Astrocyte of the spinal cord (primary cell): Measurements from ENCODE around the gene DDX17.

Source experiments
- DNase-seq: peaks from one replicate; pipeline ENCODE4 v3.0.0; 2011; ENCODE audit warnings: low read depth, low spot score
- H3K4me3 ChIP-seq: 2 replicates; pipeline ENCODE4 v1.5.1; 2011; ENCODE audit warnings: low read depth, mild to moderate bottlenecking, low read length, moderate library complexity
- in situ Hi-C: cut with HindIII; loops from 2 replicates; pipeline ENCODE4 v1.10.0; 2017; ENCODE audit warnings: low sequenced_read_pairs
- TF ChIP-seq, protein P1 (sequence below): IDR thresholded peaks from 2 replicates; pipeline ENCODE4 v1.5.1; 2012; ENCODE audit warnings: low read depth, mild to moderate bottlenecking, low read length, inconsistent platforms

DDX17 gene

GRCh38 chr22:38453996-38454352, 52.1 kb downstream of the DDX17 start:
- no peak overlapping the region for H3K4me3 ChIP-seq
- in situ Hi-C loops: no loop called here
- DNase-seq: no peak
- TF ChIP-seq, protein P1, sequence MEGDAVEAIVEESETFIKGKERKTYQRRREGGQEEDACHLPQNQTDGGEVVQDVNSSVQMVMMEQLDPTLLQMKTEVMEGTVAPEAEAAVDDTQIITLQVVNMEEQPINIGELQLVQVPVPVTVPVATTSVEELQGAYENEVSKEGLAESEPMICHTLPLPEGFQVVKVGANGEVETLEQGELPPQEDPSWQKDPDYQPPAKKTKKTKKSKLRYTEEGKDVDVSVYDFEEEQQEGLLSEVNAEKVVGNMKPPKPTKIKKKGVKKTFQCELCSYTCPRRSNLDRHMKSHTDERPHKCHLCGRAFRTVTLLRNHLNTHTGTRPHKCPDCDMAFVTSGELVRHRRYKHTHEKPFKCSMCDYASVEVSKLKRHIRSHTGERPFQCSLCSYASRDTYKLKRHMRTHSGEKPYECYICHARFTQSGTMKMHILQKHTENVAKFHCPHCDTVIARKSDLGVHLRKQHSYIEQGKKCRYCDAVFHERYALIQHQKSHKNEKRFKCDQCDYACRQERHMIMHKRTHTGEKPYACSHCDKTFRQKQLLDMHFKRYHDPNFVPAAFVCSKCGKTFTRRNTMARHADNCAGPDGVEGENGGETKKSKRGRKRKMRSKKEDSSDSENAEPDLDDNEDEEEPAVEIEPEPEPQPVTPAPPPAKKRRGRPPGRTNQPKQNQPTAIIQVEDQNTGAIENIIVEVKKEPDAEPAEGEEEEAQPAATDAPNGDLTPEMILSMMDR: no peak

- DNase-seq: no peak
- in situ Hi-C loops: no loop called here
- TF ChIP-seq, protein P1: no peak
- H3K4me3 ChIP-seq: no peak overlapping the region
Observed at GRCh38 chr22:38453066-38453672, 52.9 kb downstream of the DDX17 start.

DNA sequence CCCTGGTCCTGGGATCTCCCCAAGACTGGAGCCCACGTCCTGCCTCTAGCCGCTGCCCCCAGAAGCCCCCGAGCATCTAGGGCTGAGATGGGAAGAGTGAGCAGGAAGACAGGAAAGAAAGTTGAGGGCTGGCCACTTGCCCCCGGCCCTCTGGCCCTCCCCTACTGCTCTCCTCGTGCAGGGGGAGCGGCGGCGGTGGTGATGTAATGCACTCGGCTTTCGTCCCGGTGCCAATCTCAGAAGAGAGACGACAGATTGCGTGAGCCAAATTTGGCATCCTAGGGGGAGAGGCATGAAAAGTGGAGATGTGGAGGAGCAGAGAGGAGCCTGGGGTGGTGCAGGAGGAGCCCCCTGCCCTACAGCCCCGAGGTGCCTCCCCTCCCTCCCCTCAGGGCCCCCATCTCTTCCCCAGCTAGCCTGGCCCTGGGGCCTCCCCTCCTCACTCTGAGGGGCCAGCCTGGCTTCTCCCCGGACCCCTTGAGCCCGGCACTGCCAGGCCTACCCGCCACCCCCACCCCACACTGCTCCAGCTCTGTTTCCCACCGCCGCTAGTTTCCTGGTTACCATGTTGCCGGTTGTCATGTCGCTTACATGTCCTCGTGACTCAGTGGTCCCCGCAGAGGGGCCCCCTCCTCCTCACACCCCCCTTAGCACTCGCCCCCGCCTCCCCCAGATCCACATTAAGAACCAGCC, 53.6 kb downstream of the DDX17 start:
- in situ Hi-C loops: no loop called here
- no peak for DNase-seq
- H3K4me3 ChIP-seq: no peak overlapping the region
- TF ChIP-seq, protein P1: no peak

GRCh38 chr22:38451864-38452263, 54.2 kb downstream of the DDX17 start:
- in situ Hi-C loops: no loop called here
- DNase-seq: no peak
- TF ChIP-seq, protein P1: no peak
- H3K4me3 ChIP-seq: no peak overlapping the region

- H3K4me3 ChIP-seq: no peak overlapping the region
- TF ChIP-seq, protein P1: no peak
- in situ Hi-C loops: no loop called here
- no peak for DNase-seq
Observed at GRCh38 chr22:38451404-38451803, 54.7 kb downstream of the DDX17 start.

GRCh38 chr22:38450234-38450797, 55.8 kb downstream of the DDX17 start:
- in situ Hi-C loops: no loop called here
- H3K4me3 ChIP-seq: no peak overlapping the region
- DNase-seq: no peak
- TF ChIP-seq, protein P1: no peak
